HCT116 (cell line): ENCODE measurements around the gene GNG4. TPM values are rescaled to one million over a fixed set of nuclear protein-coding genes. Genes with fewer than 3 reads are reported as not detected.

Experiments used
- ATAC-seq: fragments of 200-7000 bp; cut with Tn5 transposase; 2 replicates; pipeline ENCODE4 v1.9.1; 2020; ENCODE audit warnings: mild to moderate bottlenecking, moderate library complexity
- BruUV-seq: library from RNA; stranded (reverse); fragments of 400-500 nt; replicated peaks from 2 replicates; lab custom pipeline; 2021; lab: Mats Ljungman, UMichigan
- CTCF ChIA-PET: fragments of 300-600 bp; sonication (Branson Sonifier 250); formaldehyde crosslinking; loops from one replicate; lab custom pipeline; 2021; ENCODE audit warnings: antibody characterized with exemption; lab: Charles Lee
- POLR2A ChIA-PET: fragments of 300-600, 350-600 bp; sonication (Branson Sonifier 250); formaldehyde crosslinking; loops from one replicate; lab custom pipeline; 2021; ENCODE audit warnings: antibody characterized with exemption; lab: Charles Lee
- RAD21 ChIA-PET, 2 experiments: fragments of 300-600 bp; sonication (Branson Sonifier 250); formaldehyde crosslinking; loops; one replicate each; lab custom pipeline; 2023; ENCODE audit warnings: low total read pairs in 2 of 2; ENCODE audit not compliant: uncharacterized antibody in 2 of 2, unreplicated experiment in 2 of 2, low non-redundant PET in 1 of 2; lab: Charles Lee
- DNase-seq: peaks from one replicate; pipeline ENCODE4 v3.0.0-alpha.2; 2010; ENCODE audit warnings: low read depth, low spot score
- H2AFZ ChIP-seq: fragments of 200-600 bp; shearing (Covaris generic), sonication (generic); 2 replicates; pipeline ENCODE4 v1.6.1; 2017; ENCODE audit warnings: low read depth, mixed run types, mixed read lengths, antibody characterized with exemption, low read length; ENCODE audit not compliant: poor library complexity, severe bottlenecking
- H3K27ac ChIP-seq: 2 replicates; pipeline ENCODE4 v1.5.1; 2012; ENCODE audit warnings: low read depth, low read length
- H3K27me3 ChIP-seq: fragments of 200-600 bp; sonication (generic); 2 replicates; pipeline ENCODE4 v1.6.1; 2016; ENCODE audit warnings: mixed run types, low read length, mixed read lengths; ENCODE audit not compliant: insufficient read depth
- H3K36me3 ChIP-seq, 2 experiments: fragments of 200-500 bp in 1 of 2; fragments of 200-600 bp in 1 of 2; sonication (Bioruptor generic) in 1 of 2; sonication (generic) in 1 of 2; 2 replicates each; pipeline versions ENCODE4 v1.5.1 to v1.6.1; 2014 to 2016; ENCODE audit warnings: low read length in 2 of 2, inconsistent platforms in 1 of 2, mixed read lengths in 1 of 2, mixed run types in 1 of 2; ENCODE audit not compliant: insufficient read depth in 2 of 2, control insufficient read depth in 1 of 2
- H3K4me1 ChIP-seq, 2 experiments: fragments of 200-600 bp in 1 of 2; sonication (generic) in 1 of 2; 2 replicates each; pipeline versions ENCODE4 v1.5.1 to v1.6.1; 2012 to 2017; ENCODE audit warnings: low read length in 2 of 2, inconsistent platforms in 1 of 2, mild to moderate bottlenecking in 1 of 2, mixed read lengths in 1 of 2, mixed run types in 1 of 2, moderate library complexity in 1 of 2; ENCODE audit not compliant: insufficient read depth in 2 of 2, control insufficient read depth in 1 of 2
- H3K4me2 ChIP-seq: fragments of 200-600 bp; sonication (generic); 2 replicates; pipeline ENCODE4 v1.6.1; 2017; ENCODE audit warnings: mixed run types, low read length, mixed read lengths
- H3K4me3 ChIP-seq, 2 experiments: fragments of 200-600 bp in 1 of 2; sonication (generic) in 1 of 2; replicated peaks in 1 of 2; 2 replicates each; pipeline ENCODE4 v1.5.1; 2011 to 2016; ENCODE audit warnings: low read length in 2 of 2, control low read depth in 1 of 2, low read depth in 1 of 2, mild to moderate bottlenecking in 1 of 2, mixed read lengths in 1 of 2, mixed run types in 1 of 2
- H3K79me2 ChIP-seq: fragments of 200-600 bp; sonication (generic); 2 replicates; pipeline ENCODE4 v1.6.1; 2017; ENCODE audit warnings: mild to moderate bottlenecking, mixed run types, low read length, moderate library complexity, mixed read lengths; ENCODE audit not compliant: insufficient read depth
- H3K9ac ChIP-seq: fragments of 200-600 bp; sonication (generic); 2 replicates; pipeline ENCODE4 v1.6.1; 2016; ENCODE audit warnings: low read length, mixed read lengths
- H3K9me2 ChIP-seq: fragments of 200-600 bp; sonication (generic), shearing (Covaris generic); 2 replicates; pipeline ENCODE4 v1.6.1; 2017; ENCODE audit warnings: mixed run types, mild to moderate bottlenecking, moderate library complexity; ENCODE audit not compliant: insufficient read depth
- H3K9me3 ChIP-seq, 2 experiments: fragments of 200-500 bp in 1 of 2; fragments of 200-600 bp in 1 of 2; sonication (Bioruptor generic) in 1 of 2; sonication (generic) in 1 of 2; 2 replicates each; pipeline ENCODE4 v1.6.1; 2014 to 2017; ENCODE audit warnings: low read length in 2 of 2, mixed read lengths in 2 of 2, inconsistent platforms in 1 of 2, low read depth in 1 of 2, mild to moderate bottlenecking in 1 of 2, mixed run types in 1 of 2, moderate library complexity in 1 of 2; ENCODE audit not compliant: control insufficient read depth in 1 of 2, insufficient read depth in 1 of 2
- H4K20me1 ChIP-seq: fragments of 200-600 bp; sonication (generic), shearing (Covaris generic); 2 replicates; pipeline ENCODE4 v1.6.1; 2017; ENCODE audit warnings: mixed run types, mild to moderate bottlenecking, moderate library complexity; ENCODE audit not compliant: insufficient read depth
- CBX3 ChIP-seq: IDR thresholded peaks from 2 replicates; pipeline ENCODE4 v1.6.1; 2012; ENCODE audit warnings: low read depth
- CEBPB ChIP-seq: IDR thresholded peaks from 2 replicates; pipeline ENCODE4 v1.6.1; 2012; ENCODE audit warnings: low read depth
- CTCF ChIP-seq, 3 experiments: fragments of 200-600 bp in 1 of 3; sonication (generic) in 1 of 3; IDR thresholded peaks in 2 of 3; conservative IDR thresholded peaks in 1 of 3; 2 replicates each; pipeline ENCODE4 v1.5.1; 2012 to 2017; ENCODE audit warnings: low read depth in 2 of 3, low read length in 2 of 3, antibody characterized with exemption in 1 of 3, borderline replicate concordance in 1 of 3, control low read depth in 1 of 3, mild to moderate bottlenecking in 1 of 3, mixed read lengths in 1 of 3, mixed run types in 1 of 3, moderate library complexity in 1 of 3; ENCODE audit not compliant: insufficient read depth in 1 of 3
- ELF1 ChIP-seq: IDR thresholded peaks from 2 replicates; pipeline ENCODE4 v1.6.1; 2012; ENCODE audit warnings: low read depth, borderline replicate concordance
- EZH2 ChIP-seq: fragments of 200-600 bp; sonication (generic); IDR thresholded peaks from 2 replicates; pipeline ENCODE4 v1.6.1; 2017; ENCODE audit warnings: antibody characterized with exemption, mixed run types
- MAX ChIP-seq: IDR thresholded peaks from 2 replicates; pipeline ENCODE4 v1.6.1; 2012
- POLR2A ChIP-seq: IDR thresholded peaks from 2 replicates; pipeline ENCODE4 v1.7.0; 2011; ENCODE audit warnings: borderline replicate concordance; ENCODE audit not compliant: insufficient read depth, insufficient read length; ENCODE audit errors: extremely low read depth
- YY1 ChIP-seq: IDR thresholded peaks from 2 replicates; pipeline ENCODE4 v1.6.1; 2011; ENCODE audit warnings: low read length, low read depth, moderate library complexity, mild to moderate bottlenecking; ENCODE audit not compliant: insufficient replicate concordance; ENCODE audit errors: extremely low read depth
- ZBTB33 ChIP-seq: IDR thresholded peaks from 2 replicates; pipeline ENCODE4 v1.6.1; 2011; ENCODE audit warnings: mild to moderate bottlenecking, low read length, moderate library complexity; ENCODE audit not compliant: insufficient replicate concordance; ENCODE audit errors: extremely low read depth
- ZFX ChIP-seq: fragments of 450-650 bp; IDR thresholded peaks from 2 replicates; pipeline ENCODE4 v1.6.1; 2017
- intact Hi-C: fragments of 100-400 bp; cut with micrococcal nuclease; formaldehyde crosslinking; loops from 2 replicates; pipeline ENCODE4 v1.10.0; 2022
- total RNA-seq: library from RNA; stranded (reverse); gene quantifications from one replicate; pipeline ENCODE4 v1.2.1, GENCODE V29; 2021; ENCODE audit not compliant: unreplicated experiment

GNG4 gene
- total RNA-seq, 1 experiment from 2014 or later = 10.6 TPM

DNA sequence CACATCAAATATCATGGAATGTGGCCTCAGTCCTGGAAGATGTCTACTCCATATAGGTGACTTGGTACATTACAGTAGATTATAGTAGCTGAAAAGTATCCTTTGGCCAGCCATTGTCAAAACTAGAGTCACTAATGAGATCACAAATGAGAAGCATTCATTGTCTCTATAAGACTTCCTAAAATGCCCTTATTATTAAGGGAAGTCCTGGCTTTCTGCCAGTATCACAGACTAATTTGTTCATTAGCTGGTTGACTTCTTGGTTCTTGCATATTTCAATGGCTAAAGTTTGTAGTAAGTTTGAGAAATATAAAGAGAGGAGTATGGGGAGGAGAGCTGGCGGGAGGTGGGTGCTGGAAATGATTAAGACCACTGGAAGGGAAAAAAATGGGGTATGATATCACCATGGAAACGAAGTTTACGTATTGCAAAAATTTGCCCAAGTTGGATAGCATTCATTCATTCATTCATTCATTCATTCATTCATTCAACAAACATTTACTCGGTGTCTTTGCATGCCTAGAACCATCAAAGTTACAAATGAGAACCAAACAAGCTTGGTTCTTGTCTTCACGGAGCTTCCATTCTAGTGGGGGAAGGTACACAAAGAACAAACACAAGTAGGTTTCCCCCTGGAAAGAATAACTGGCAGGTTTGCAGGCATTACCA lies 133.6 kb downstream of the GNG4 start:
- Histone ChIP-seq H3K9ac (no peak overlapping the region), H3K27ac (no peak overlapping the region), H3K9me3 (no peaks in the 10 kb centered on the region), H3K36me3 (no peaks in the 10 kb centered on the region), H3K4me3 (no peak overlapping the region), H3K9me2 (no peaks in the 10 kb centered on the region), H3K27me3 (no peaks in the 10 kb centered on the region), H3K4me1 (no peaks in the 10 kb centered on the region), H4K20me1 (no peaks in the 10 kb centered on the region), H3K79me2 (no peaks in the 10 kb centered on the region), H2AFZ (no peak overlapping the region), H3K4me2 (no peak overlapping the region)
- BruUV-seq = no TSS peak
- no peak for DNase-seq
- no peak for ATAC-seq
- ChIA-PET POLR2A (no interaction called here), RAD21 (no interaction called here), CTCF (interaction anchor here (0.8 kb wide), 1 partner anchor 456 kb away, joined by 3 read pairs; no protein-coding TSS in a partner anchor)
- intact Hi-C loops = loop anchor here (2.0 kb wide), 1 partner anchor 267 kb away; no protein-coding TSS in a partner anchor
- no peak for TF ChIP-seq ELF1
- TF ChIP-seq EZH2 = no peak
- no peak for TF ChIP-seq CEBPB
- TF ChIP-seq CTCF (IDR thresholded peaks at IDR 0.05 in 2 of 3, conservative IDR thresholded peaks at IDR 0.05 in 1 of 3; ENCODE audit: borderline replicate concordance in 1 of 3, insufficient read depth in 1 of 3, low read depth in 2 of 3, low read length in 2 of 3) = no peak
- TF ChIP-seq CBX3 = no peak
- TF ChIP-seq ZBTB33 = no peak
- TF ChIP-seq POLR2A = no peak
- no peak for TF ChIP-seq YY1
- TF ChIP-seq ZFX = no peak
- no peak for TF ChIP-seq MAX
